GM20431 (cell line): ENCODE measurements around the gene DAP3.
"Not testable (repeated sequence)": the region's sequence is repeated elsewhere in the genome, so short reads cannot be mapped to it uniquely, and the experiment has no call there.

Source experiments
- in situ Hi-C: fragments of 300-500 bp; cut with MseI, MboI; formaldehyde crosslinking; loops from one replicate; pipeline ENCODE4 v1.15.0; 2020; ENCODE audit warnings: low sequenced_read_pairs; ENCODE audit not compliant: unreplicated experiment

The DAP3 gene

GRCh38 chr1:155715056-155715455 is 26.2 kb downstream of the DAP3 start:
- in situ Hi-C loops: not testable (repeated sequence)

GRCh38 chr1:155715777-155716176 is 26.9 kb downstream of the DAP3 start:
- in situ Hi-C loops: no loop called here

- in situ Hi-C loops: no loop called here
Observed at GRCh38 chr1:155717041-155717440, 28.1 kb downstream of the DAP3 start.

- in situ Hi-C loops: not testable (repeated sequence)
Observed at GRCh38 chr1:155718524-155719115, 29.7 kb downstream of the DAP3 start.

GRCh38 chr1:155719703-155720102 is 30.8 kb downstream of the DAP3 start:
- in situ Hi-C loops: no loop called here

GRCh38 chr1:155725142-155725541 is 36.3 kb downstream of the DAP3 start:
- in situ Hi-C loops: no loop called here

GRCh38 chr1:155729031-155729898 is 40.4 kb downstream of the DAP3 start:
- in situ Hi-C loops: no loop called here

- in situ Hi-C loops: no loop called here
Observed at GRCh38 chr1:155740995-155741394, 52.1 kb downstream of the DAP3 start.

GRCh38 chr1:155741908-155742307 is 53.0 kb downstream of the DAP3 start:
- in situ Hi-C loops: no loop called here

GRCh38 chr1:155744711-155745283 is 55.9 kb downstream of the DAP3 start:
- in situ Hi-C loops: no loop called here

- in situ Hi-C loops: not testable (repeated sequence)
Observed at GRCh38 chr1:155745284-155746228, 56.7 kb downstream of the DAP3 start.

GRCh38 chr1:155747586-155747985 is 58.7 kb downstream of the DAP3 start:
- in situ Hi-C loops: not testable (repeated sequence)

GRCh38 chr1:155748141-155748540 is 59.2 kb downstream of the DAP3 start:
- in situ Hi-C loops: not testable (repeated sequence)

GRCh38 chr1:155759017-155759416 is 70.1 kb downstream of the DAP3 start:
- in situ Hi-C loops: not testable (repeated sequence)

- in situ Hi-C loops: no loop called here
Observed at GRCh38 chr1:155759966-155760630, 71.2 kb downstream of the DAP3 start.

- in situ Hi-C loops: no loop called here
Observed at GRCh38 chr1:155760751-155761475, 72.0 kb downstream of the DAP3 start.

- in situ Hi-C loops: no loop called here
Observed at GRCh38 chr1:155761736-155762405, 73.0 kb downstream of the DAP3 start.

GRCh38 chr1:155763090-155763815 is 74.4 kb downstream of the DAP3 start:
- in situ Hi-C loops: not testable (repeated sequence)
